Measurements from ENCODE around the gene ABCA13.

ABCA13 gene

GRCh38 chr7:48458701-48459524, 287.7 kb downstream of the ABCA13 start:
- no peak overlapping the region for H3K27ac ChIP-seq (ENCODE audit: low read depth, low read length)
- H3K36me3 ChIP-seq (ENCODE audit: control insufficient read depth, low read length) = no peaks in the 10 kb centered on the region
- peaks cover 5% of the 10 kb centered on the region; the same call in 1 of the 2 replicates for H3K9me3 ChIP-seq (ENCODE audit: control insufficient read depth, insufficient read depth, low read length)
- H3F3A ChIP-seq (ENCODE audit: control insufficient read depth, insufficient read depth) = no peaks in the 10 kb centered on the region
- no peaks in the 10 kb centered on the region for H3K9me2 ChIP-seq (replicated peaks; ENCODE audit: control insufficient read depth, low read length)
- H3K27me3 ChIP-seq (ENCODE audit: control insufficient read depth, low read length) = no peaks in the 10 kb centered on the region
- TF ChIP-seq EZH2phosphoT487 (IDR thresholded peaks at IDR 0.05; ENCODE audit: borderline replicate concordance, low read length) (no peak), CTCF (IDR thresholded peaks at IDR 0.05; ENCODE audit: low read depth, low read length, poor library complexity, severe bottlenecking) (no peak)
- no peaks in the 10 kb centered on the region for H4K20me1 ChIP-seq (ENCODE audit: control insufficient read depth, insufficient read depth, low read depth, low read length)
- no peaks in the 10 kb centered on the region for H3K79me2 ChIP-seq (ENCODE audit: control insufficient read depth, low read length)
- no peaks in the 10 kb centered on the region for H3K4me1 ChIP-seq (ENCODE audit: control insufficient read depth, low read length)
- H3K4me3 ChIP-seq (ENCODE audit: low read length) = no peak overlapping the region
- H3K4me2 ChIP-seq (ENCODE audit: low read length) = no peak overlapping the region

- Histone ChIP-seq H3K27ac (ENCODE audit: low read depth, low read length) (no peak overlapping the region), H3K9me2 (replicated peaks; ENCODE audit: control insufficient read depth, low read length) (no peaks in the 10 kb centered on the region), H3K79me2 (ENCODE audit: control insufficient read depth, low read length) (no peaks in the 10 kb centered on the region), H3F3A (ENCODE audit: control insufficient read depth, insufficient read depth) (no peaks in the 10 kb centered on the region), H3K4me2 (ENCODE audit: low read length) (no peak overlapping the region), H3K27me3 (ENCODE audit: control insufficient read depth, low read length) (no peaks in the 10 kb centered on the region), H3K36me3 (ENCODE audit: control insufficient read depth, low read length) (no peaks in the 10 kb centered on the region), H3K9me3 (ENCODE audit: control insufficient read depth, insufficient read depth, low read length) (no peaks in the 10 kb centered on the region), H4K20me1 (ENCODE audit: control insufficient read depth, insufficient read depth, low read depth, low read length) (no peaks in the 10 kb centered on the region), H3K4me1 (ENCODE audit: control insufficient read depth, low read length) (no peaks in the 10 kb centered on the region), H3K4me3 (ENCODE audit: low read length) (no peak overlapping the region)
- no peak for TF ChIP-seq EZH2phosphoT487 (IDR thresholded peaks at IDR 0.05; ENCODE audit: borderline replicate concordance, low read length)
- TF ChIP-seq CTCF (IDR thresholded peaks at IDR 0.05; ENCODE audit: low read depth, low read length, poor library complexity, severe bottlenecking) = no peak
Observed at GRCh38 chr7:48466713-48467112, 295.5 kb downstream of the ABCA13 start.

GRCh38 chr7:48471196-48471595, 299.9 kb downstream of the ABCA13 start:
- no peaks in the 10 kb centered on the region for H3K9me2 ChIP-seq (replicated peaks; ENCODE audit: control insufficient read depth, low read length)
- H3K9me3 ChIP-seq (ENCODE audit: control insufficient read depth, insufficient read depth, low read length) = no peaks in the 10 kb centered on the region
- no peaks in the 10 kb centered on the region for H4K20me1 ChIP-seq (ENCODE audit: control insufficient read depth, insufficient read depth, low read depth, low read length)
- no peak overlapping the region for H3K27ac ChIP-seq (ENCODE audit: low read depth, low read length)
- no peaks in the 10 kb centered on the region for H3K27me3 ChIP-seq (ENCODE audit: control insufficient read depth, low read length)
- no peaks in the 10 kb centered on the region for H3K36me3 ChIP-seq (ENCODE audit: control insufficient read depth, low read length)
- H3K4me1 ChIP-seq (ENCODE audit: control insufficient read depth, low read length) = no peaks in the 10 kb centered on the region
- TF ChIP-seq EZH2phosphoT487 (IDR thresholded peaks at IDR 0.05; ENCODE audit: borderline replicate concordance, low read length) (no peak), CTCF (IDR thresholded peaks at IDR 0.05; ENCODE audit: low read depth, low read length, poor library complexity, severe bottlenecking) (no peak)
- no peak overlapping the region for H3K4me2 ChIP-seq (ENCODE audit: low read length)
- no peak overlapping the region for H3K4me3 ChIP-seq (ENCODE audit: low read length)
- H3K79me2 ChIP-seq (ENCODE audit: control insufficient read depth, low read length) = no peaks in the 10 kb centered on the region
- no peaks in the 10 kb centered on the region for H3F3A ChIP-seq (ENCODE audit: control insufficient read depth, insufficient read depth)

All from DOHH2 (cell line).